Measurements from ENCODE around the gene PTEN. TPM values are rescaled to one million over a fixed set of nuclear protein-coding genes. Genes with fewer than 3 reads are reported as not detected.

Gene PTEN
- total and polyA plus RNA-seq, 2 donors (not counting 3 experiments of a cell fraction or from before 2014, with no cell fraction given), result 8.0 to 76.9 TPM

DNA sequence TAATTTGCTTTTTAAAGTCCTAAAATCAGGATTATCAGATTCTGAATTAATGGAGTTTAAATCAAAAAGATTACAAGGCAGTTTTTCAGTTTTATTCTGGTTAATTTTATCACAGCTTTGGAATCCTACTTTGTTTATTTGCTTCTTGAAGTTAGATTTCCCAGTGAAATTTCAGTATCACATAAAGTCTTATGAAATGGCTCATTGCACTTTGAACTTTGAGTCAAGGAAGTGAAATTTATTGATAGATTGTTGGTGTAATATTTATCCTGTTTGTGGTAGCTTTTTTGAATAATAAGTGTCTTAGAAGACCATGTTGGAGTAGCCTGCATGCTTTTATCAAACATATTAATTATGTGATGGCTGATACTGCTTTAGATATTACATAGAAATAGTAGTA, 92.6 kb downstream of the PTEN start:
- DNase-seq (ENCODE audit: low read depth, low spot score) (no peak), FAIRE-seq (no peak)
- Histone ChIP-seq H3K9ac (replicated peaks; ENCODE audit: extremely low read depth, insufficient read depth, low read length) (no peak overlapping the region), H4K20me1 (replicated peaks; ENCODE audit: control insufficient read depth, extremely low read depth, insufficient read depth, low read length) (no peaks in the 10 kb centered on the region), H3K79me2 (ENCODE audit: control insufficient read depth, insufficient read depth, low read length) (peaks cover 10% of the 10 kb centered on the region), H3K4me2 (ENCODE audit: insufficient read depth, low read length) (no peak overlapping the region), H3K9me3 (replicated peaks; ENCODE audit: control insufficient read depth, insufficient read depth, low read length) (no peaks in the 10 kb centered on the region), H3K36me3 (ENCODE audit: control insufficient read depth in 2 of 2, extremely low read depth in 1 of 2, insufficient read depth in 2 of 2, low read length in 2 of 2) (peaks cover 5 to 8% of the 10 kb centered on the region in 2 experiments), H3K9me1 (replicated peaks; ENCODE audit: control insufficient read depth, extremely low read depth, insufficient read depth, low read length) (no peaks in the 10 kb centered on the region), H3K4me1 (ENCODE audit: control insufficient read depth, extremely low read depth, insufficient read depth, low read length) (peaks cover 23% of the 10 kb centered on the region), H3K27ac (ENCODE audit: insufficient read depth, low read depth, low read length) (no peak overlapping the region), H3K4me3 (replicated peaks in 1 of 3; ENCODE audit: insufficient read depth in 1 of 3, low read depth in 1 of 3, low read length in 3 of 3) (no peak overlapping the region), H2AFZ (ENCODE audit: low read depth, low read length) (no peak overlapping the region), H3K27me3 (ENCODE audit: control insufficient read depth in 2 of 2, insufficient read depth in 2 of 2, low read length in 2 of 2) (no peaks in the 10 kb centered on the region)
- intact Hi-C loops (cut with micrococcal nuclease) (no loop called here), dilution Hi-C loops (cut with MboI; ENCODE audit: extremely low pct_ligation_motif_present, low sequenced_read_pairs) (no loop called here)
- ChIA-PET POLR2A (no interaction called here), CTCF (interaction anchor here (1.3 kb wide), 1 partner anchor 37 kb away, joined by 3 read pairs; no protein-coding TSS in a partner anchor)
- TF ChIP-seq, protein P1, sequence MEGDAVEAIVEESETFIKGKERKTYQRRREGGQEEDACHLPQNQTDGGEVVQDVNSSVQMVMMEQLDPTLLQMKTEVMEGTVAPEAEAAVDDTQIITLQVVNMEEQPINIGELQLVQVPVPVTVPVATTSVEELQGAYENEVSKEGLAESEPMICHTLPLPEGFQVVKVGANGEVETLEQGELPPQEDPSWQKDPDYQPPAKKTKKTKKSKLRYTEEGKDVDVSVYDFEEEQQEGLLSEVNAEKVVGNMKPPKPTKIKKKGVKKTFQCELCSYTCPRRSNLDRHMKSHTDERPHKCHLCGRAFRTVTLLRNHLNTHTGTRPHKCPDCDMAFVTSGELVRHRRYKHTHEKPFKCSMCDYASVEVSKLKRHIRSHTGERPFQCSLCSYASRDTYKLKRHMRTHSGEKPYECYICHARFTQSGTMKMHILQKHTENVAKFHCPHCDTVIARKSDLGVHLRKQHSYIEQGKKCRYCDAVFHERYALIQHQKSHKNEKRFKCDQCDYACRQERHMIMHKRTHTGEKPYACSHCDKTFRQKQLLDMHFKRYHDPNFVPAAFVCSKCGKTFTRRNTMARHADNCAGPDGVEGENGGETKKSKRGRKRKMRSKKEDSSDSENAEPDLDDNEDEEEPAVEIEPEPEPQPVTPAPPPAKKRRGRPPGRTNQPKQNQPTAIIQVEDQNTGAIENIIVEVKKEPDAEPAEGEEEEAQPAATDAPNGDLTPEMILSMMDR (IDR thresholded peaks at IDR 0.05; ENCODE audit: extremely low read depth in 1 of 2, insufficient read depth in 1 of 2, low read depth in 1 of 2, low read length in 2 of 2), result no peak
- TF ChIP-seq POLR2AphosphoS5 (IDR thresholded peaks at IDR 0.05; ENCODE audit: insufficient read depth, low read depth, low read length) (no peak), POLR2A (IDR thresholded peaks at IDR 0.05; ENCODE audit: low read depth, low read length) (no peak), FOS (IDR thresholded peaks at IDR 0.05; ENCODE audit: borderline replicate concordance, insufficient read depth, low read length) (no peak)
- BruUV-seq (replicated peaks), result no TSS peak

GRCh38 chr10:87957702-87958101, 94.3 kb downstream of the PTEN start:
- ChIA-PET CTCF (interaction anchor here (1.2 to 2.6 kb wide), 5 partner anchors 9 to 431 kb away, joined by 3 to 11 read pairs (median 3); no protein-coding TSS in a partner anchor), POLR2A (interaction anchor here (1.2 kb wide), 1 partner anchor 95 kb away, joined by 3 read pairs; the partner anchor contains the start of genes KLLN and PTEN)
- no peak overlapping the region for H2AFZ ChIP-seq (ENCODE audit: low read depth, low read length)
- H3K4me1 ChIP-seq (ENCODE audit: control insufficient read depth, extremely low read depth, insufficient read depth, low read length), result peaks cover 26% of the 10 kb centered on the region
- FAIRE-seq (peak; percentile 40), DNase-seq (ENCODE audit: low read depth, low spot score) (no peak)
- no peak overlapping the region for H3K4me3 ChIP-seq (replicated peaks in 1 of 3; ENCODE audit: insufficient read depth in 1 of 3, low read depth in 1 of 3, low read length in 3 of 3)
- no peak overlapping the region for H3K9ac ChIP-seq (replicated peaks; ENCODE audit: extremely low read depth, insufficient read depth, low read length)
- TF ChIP-seq MYC (IDR thresholded peaks at IDR 0.05; ENCODE audit: low read depth, low read length) (no peak), FOS (IDR thresholded peaks at IDR 0.05; ENCODE audit: borderline replicate concordance, insufficient read depth, low read length) (no peak), EZH2 (IDR thresholded peaks at IDR 0.05; ENCODE audit: borderline replicate concordance, low read depth, low read length, severe bottlenecking) (no peak), POLR2AphosphoS5 (IDR thresholded peaks at IDR 0.05; ENCODE audit: insufficient read depth, low read depth, low read length) (no peak), POLR2A (IDR thresholded peaks at IDR 0.05; ENCODE audit: low read depth, low read length) (no peak), GATA2 (IDR thresholded peaks at IDR 0.05; ENCODE audit: insufficient read depth, insufficient read length, low read depth, low read length) (no peak), JUN (IDR thresholded peaks at IDR 0.05; ENCODE audit: borderline replicate concordance, insufficient read depth, insufficient read length, low read depth) (no peak)
- TF ChIP-seq, protein P2, sequence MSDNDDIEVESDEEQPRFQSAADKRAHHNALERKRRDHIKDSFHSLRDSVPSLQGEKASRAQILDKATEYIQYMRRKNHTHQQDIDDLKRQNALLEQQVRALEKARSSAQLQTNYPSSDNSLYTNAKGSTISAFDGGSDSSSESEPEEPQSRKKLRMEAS (IDR thresholded peaks at IDR 0.05; ENCODE audit: insufficient read depth, insufficient read length), result no peak
- TF ChIP-seq, protein P1 (IDR thresholded peaks at IDR 0.05; ENCODE audit: extremely low read depth in 1 of 2, insufficient read depth in 1 of 2, low read depth in 1 of 2, low read length in 2 of 2), result no peak
- peaks cover 2 to 3% of the 10 kb centered on the region in 2 experiments for H3K36me3 ChIP-seq (ENCODE audit: control insufficient read depth in 2 of 2, extremely low read depth in 1 of 2, insufficient read depth in 2 of 2, low read length in 2 of 2)
- no peaks in the 10 kb centered on the region for H3K9me3 ChIP-seq (replicated peaks; ENCODE audit: control insufficient read depth, insufficient read depth, low read length)
- intact Hi-C loops (cut with micrococcal nuclease) (no loop called here), dilution Hi-C loops (cut with MboI; ENCODE audit: extremely low pct_ligation_motif_present, low sequenced_read_pairs) (no loop called here)
- peaks cover 11% of the 10 kb centered on the region for H3K79me2 ChIP-seq (ENCODE audit: control insufficient read depth, insufficient read depth, low read length)
- no peaks in the 10 kb centered on the region for H4K20me1 ChIP-seq (replicated peaks; ENCODE audit: control insufficient read depth, extremely low read depth, insufficient read depth, low read length)
- H3K9me1 ChIP-seq (replicated peaks; ENCODE audit: control insufficient read depth, extremely low read depth, insufficient read depth, low read length), result no peaks in the 10 kb centered on the region
- no TSS peak for BruUV-seq (replicated peaks)
- H3K4me2 ChIP-seq (ENCODE audit: insufficient read depth, low read length), result no peak overlapping the region
- no peak overlapping the region for H3K27ac ChIP-seq (ENCODE audit: insufficient read depth, low read depth, low read length)
- no peaks in the 10 kb centered on the region for H3K27me3 ChIP-seq (ENCODE audit: control insufficient read depth in 2 of 2, insufficient read depth in 2 of 2, low read length in 2 of 2)
